GDM1 (cell line): ENCODE data around the gene SNED1.

Experiments used
- DNase-seq: peaks from one replicate; lab custom pipeline; 2025; lab: John Stamatoyannopoulos, UW

Gene SNED1

DNA sequence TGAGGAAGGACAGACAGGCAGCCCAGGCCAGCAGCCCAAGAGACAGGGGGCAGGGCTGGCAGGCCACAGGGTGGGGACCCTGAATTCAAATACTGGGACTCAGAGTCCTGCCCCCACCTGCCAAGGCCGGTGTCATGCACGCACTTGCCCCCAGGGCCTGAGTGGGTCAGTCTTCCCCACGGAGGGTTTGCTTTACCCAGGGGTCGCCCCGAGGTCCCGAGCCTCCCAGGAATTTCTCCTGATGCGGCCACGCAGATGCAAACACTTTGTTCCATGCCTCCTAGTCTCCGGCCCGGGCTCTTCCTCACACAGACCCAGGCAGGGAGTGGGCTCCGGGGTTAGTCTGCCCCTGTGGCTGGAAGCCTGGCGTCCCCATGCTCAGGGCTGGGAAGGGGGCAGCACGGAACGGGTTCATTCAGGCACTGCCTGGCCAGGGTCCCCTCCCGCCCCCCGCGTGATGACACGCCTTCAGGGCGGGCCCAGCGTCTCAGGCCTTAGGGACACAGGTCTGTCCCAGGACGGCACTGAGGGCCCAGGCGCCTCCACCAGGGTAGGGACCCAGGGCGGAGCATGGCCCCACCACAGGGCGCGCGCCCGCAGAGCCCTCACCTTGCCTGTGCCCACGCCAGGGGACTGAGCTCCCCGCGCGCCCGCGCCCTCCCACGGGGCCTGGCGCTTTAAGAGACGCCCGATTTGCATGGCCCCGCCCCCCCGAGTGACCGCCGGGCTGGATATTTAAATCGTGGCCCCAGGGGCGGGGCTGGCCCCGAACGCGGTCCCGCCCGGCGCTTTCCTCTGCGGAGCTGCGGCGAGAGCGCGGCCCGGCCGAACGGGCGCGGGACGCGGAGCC, at the start of gene SNED1:
Gene SNED1, plus strand, starts transcription at position 763 of the 850 bp plus-strand sequence. CDS start 220 bp downstream, outside the sequence.
- no peak for DNase-seq

DNA sequence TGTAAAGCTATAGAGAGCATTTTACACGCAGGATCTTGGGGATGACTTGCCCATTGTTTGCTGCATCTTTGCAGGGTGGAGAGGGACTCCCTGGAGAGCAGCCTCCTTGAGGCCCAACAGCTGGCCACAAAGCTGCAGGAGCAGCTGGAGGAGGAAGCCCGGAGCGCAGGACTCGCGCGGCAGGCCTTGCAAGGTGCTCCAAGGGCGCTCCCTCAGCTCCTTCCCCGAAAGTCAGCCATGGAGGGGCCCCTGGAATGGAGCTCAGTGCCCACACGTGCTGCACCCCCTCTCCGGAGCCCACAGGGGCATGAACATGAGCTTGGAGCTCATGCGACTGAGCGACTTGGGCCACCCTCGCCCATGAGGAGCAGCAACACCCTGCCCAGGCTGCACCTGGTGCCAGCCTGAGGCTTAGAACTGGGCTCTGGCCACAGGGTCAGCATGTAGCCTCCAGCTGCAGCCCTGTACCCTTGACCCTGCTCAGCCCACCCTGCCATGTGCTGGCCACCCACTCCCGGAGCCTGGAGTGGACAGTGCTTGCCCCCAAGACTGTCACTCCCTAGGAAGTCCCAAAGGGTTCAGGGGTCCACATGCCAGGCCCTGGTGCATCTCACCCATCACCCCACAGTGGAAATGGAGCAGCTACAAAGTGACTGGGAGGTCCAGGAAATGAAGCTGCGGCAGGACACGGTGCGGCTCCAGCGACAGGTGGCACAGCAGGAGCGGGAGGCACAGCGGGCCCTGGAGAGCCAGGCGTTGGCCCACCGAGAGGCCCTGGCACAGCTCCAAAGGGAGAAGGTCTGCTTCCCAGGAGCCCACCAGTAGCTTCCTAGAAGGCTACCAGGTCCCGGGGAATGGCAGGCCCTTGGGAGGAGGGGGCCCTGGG, 49.3 kb upstream of the SNED1 start:
- DNase-seq = no peak

DNA sequence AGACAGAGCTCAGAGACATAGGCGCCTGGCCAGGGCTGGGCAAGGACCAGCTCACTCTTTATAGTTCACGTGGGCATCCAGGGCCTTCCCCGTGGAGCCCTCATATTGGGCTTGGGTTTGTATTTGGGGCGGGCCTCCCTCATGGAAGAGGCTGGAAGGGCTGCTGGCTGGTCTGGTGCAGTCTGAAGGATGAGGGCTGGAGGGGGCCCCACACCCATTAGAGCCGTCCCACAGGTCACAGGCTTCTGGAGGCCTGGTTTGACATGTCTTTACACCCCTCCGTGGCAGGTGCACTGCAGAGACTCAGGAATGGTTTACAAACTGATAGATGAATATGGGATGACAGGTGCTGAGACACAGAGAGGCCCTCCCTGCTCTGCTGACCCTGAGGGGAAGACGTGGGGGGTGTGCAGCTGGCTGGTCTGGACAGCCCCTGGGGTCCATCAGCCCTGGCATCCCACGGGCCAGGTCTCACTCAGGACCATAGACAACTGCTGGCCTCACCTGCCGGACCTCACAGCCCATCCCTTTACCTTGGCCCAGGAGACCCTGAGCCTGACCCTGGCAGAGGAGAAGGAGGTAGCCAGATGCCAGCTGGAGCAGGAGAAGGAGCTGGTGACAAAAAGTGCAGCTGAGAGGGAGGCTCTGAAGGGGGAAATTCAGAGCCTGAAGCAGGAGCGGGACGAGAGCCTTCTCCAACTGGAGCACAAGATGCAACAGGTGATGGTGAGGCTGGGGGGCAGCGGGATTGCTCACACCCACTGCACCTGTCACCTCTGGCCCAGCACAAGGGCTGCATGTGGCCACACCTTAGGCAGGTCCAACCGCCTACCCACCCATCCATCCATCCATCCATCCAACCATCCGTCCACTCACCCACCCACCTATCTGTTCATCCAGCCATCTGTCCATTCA, 48.4 kb upstream of the SNED1 start:
- no peak for DNase-seq

DNA sequence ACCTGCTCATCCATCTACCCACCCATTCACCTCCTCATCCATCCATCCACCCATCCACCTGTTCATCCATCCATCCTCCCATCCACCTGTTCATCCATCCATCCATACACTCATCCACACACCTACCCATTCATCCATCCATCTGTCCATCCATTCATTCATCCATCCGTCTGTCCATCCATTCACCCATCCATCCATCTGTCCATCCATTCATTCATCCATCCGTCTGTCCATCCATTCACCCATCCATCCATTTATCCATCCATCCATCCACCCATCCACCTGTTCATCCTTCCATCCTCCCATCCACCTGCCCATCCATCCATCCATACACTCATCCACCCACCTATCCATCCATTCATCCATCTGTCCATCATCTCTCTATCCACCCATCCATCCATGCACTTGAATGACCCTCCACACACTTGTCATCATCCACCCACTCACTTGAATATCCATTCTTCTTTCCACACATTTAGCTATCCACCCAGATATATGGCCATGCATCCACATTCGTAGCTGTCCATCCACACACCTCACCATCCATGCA, 47.3 kb upstream of the SNED1 start:
- DNase-seq = no peak

DNA sequence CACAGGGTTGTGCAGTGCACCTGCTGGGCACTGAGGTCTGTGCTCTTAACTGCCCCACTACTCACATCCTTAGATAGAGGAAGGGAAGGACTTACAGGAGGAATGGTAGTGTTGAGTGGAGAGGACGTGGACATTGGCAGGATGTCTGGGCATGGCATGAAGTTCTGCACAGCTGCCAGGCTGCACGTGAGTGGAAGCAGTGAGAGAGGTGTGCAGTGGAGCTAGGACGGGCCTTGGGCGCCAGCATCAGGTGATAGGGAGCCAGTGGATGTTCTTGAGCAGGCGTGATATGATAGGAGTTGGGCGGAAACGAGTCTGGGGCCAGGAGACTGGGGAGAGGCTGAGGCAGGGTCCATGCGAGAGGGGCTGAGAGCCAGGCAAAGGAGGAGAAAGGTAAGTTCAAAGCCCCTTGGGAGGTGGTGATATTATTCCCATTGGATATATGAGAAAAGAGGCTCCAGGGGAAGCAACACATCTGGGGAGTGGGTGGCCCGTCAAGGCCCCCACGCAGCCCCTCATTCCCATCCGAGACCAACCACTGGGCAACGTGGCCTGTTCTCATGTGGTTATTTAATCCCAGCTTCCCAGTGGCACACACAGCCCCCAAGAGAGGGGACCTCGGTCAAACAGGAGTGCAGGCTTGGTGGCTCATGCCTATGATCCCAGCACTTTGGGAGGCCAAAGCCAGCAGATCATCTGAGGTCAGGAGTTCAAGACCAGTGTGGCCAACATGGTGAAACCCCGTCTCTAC, 45.7 kb upstream of the SNED1 start:
- DNase-seq = no peak

DNA sequence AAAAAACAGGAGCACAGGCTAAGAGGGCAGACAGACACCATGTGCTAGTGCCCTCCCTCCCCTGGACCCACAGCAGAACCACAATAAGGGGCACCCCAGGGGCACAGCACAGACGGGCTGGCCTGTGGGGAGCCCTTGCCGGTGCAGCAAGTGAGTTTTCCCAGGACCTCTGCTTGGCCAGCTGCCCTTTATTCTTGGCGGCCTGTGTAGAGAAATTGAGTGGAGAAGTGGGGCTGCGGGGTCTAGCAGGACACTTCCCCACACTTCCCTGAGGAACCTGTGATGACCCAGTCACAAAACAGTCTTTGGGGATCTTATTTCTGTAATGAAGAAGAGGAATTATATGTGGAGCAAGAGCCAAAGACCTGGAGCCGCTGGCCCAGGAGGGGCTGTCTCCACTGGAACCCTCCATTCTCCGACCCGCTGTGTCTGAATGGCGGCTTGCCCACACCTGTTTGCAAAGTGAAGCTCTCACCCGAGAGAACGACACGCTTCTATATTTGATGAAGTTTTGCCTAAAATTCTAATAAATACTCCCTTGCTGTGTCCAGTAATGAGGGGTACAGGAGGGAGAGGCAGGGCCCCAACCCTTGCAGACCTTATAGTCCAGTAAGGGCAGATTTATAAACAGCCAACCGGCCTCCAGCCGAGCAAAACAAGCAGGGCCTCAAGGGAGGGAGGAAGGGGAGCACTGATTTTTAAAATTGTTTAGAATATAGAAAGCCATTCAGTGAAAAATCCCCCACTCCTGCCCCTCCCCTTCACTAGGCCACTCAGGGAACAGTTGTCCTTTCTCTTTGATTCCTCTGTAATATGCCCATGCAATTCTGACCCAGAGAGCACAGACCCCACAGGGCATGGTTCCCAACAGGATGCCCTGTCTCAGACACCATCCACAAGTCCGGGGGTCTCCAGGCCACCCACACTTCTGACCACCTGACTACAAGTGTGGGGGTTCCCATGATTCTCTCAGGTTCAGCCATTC, 44.7 kb upstream of the SNED1 start:
- DNase-seq = no peak

DNA sequence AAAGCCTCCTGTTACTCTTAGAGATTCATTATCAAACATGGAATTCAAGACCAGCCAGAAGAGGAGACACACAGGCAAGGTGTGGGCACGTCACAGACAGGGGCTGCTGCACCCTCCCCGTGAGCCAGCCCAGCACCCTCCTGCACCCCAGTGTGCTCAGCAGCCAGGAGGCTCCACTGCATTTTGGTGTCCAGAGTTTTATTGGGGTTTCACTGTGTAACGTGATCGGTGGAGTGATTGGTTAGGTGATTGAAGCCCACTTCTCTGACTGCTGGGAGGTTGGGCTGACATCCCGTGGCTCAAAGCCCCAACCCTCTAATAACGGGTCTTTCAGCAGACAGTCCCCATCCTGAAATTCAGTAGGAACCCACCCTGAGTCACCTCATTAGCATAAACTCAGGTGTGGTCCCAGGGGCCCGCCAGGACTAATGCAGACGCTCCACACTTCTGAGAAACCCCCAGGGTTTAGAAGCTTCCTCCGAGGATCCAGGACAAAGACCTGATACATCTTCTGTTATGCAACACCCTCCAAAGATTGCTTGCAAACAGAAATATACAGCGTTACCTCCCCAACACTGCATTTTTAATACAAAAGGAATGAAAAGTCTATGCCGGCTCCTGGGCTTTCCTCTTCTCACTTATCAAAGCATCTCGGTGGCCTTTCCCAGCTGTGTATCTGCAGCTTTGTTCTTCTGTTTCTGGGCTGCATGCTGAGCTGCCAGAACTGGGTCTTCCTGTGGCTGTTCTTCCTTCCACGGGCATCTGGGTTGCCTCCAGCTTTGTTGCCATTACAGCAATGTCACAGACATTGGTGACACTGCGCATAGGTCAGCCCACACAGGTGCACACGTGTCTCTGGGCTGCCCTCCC, 43.7 kb upstream of the SNED1 start:
- no peak for DNase-seq

DNA sequence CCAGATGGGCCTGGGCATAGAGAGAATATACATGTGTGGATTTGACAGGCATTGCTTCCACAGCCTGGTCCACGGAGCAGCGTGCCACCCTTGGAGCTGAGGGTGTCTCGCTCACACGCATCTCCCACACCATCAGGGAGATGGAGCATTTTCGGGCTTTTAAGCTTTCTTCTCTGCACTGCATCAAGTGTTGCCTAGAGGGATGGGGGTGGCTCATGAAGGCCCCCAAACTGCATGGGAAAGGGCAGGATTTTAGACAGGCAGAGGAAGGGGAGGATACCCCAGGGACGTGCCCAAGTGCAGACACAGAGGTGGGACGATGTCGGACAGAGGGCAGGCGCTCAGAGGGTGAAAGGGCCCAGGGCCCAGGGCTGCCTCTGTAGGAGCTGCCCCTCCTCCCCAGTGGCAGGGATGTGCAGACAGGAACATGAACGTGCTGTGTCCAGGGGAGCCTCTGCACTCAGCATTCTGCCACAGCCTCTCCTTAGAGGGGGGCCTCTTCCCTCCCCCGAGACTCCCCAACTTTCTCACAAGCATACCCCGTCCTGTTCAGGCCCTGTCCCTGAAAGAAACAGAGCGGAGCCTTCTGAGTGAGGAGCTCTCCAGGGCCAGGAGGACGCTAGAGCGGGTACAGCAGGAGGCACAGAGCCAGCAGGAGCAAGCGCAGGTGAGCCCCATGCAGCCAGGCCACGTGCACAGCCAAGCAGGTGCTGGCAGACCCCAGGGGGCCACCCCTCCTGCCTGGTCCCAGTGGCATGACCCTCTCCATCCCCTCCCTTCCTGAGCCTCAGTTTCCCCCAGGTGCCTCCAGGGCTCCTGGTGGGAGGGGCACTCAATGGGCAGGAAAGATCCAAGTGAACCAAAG, 42.9 kb upstream of the SNED1 start:
- no peak for DNase-seq

DNA sequence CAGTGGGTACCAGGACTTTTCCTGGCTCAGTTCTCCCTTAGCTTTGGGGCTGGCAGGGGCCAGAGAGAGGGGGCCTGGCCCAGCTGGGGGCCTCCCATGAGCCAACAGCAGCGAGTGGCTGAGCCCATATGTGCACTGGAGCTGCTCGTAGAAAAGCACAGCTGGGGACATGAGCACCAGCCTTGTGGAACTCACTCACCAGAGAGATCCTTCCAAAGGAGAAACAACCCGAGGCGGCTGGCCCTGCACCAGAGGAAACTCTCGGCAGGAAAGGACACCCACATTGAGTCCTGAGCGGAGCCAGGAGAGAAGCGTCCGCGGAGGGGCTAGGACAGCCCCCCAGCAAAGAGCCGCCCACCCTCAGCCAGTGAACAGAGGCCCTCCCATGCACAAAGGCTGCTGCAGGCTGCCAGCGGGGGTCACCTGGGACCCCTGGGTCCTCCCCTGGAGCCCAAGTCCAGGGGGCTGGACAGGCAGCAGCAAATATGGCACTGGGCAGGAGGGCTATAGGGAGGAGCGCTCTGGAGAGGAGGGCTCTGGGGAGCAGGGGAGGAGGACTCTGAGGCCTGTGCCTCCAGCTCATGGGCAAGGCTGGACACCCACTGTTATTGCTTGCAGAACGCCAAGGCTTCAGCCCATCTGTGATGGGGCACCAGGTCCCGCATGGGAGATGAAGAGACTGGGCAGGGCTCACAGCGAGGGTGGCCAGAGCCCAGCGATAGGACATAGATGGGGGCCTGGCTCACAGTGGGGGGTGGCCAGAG, 42.1 kb upstream of the SNED1 start:
- DNase-seq = no peak

DNA sequence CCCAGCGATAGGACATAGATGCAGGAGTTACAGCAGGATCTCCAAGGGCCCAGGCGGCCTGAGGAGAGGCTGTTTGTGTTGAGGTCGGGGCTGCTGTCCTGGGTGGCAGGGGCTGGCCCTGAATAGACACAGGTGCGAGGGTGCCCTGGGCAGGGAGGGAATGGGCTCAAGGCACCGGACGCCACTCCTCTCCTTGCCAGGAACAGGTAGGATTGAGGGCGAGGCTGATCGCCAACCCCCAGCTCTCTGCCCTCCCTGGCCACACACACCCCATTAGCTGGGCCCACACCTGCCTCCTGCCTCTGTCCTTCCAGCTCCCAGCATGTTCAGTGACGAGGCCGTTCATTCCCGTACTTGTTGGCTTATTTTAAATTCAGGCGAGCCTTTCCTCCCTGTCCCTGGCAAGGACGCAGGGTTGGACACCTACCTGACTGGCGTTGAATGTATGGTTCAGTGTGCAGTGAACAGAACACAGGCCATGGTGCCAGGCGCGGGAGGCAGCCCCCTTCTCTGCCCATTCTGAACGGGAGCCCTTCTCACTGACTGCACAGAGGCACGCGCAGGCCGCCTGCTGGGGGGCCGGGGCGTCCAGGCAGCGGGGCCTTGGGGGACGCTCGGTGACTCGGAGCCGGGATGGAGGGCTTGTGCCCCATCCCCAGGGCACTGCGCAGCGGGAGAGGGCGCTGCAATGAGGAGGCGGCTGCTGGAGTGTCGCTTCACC, 41.3 kb upstream of the SNED1 start:
- DNase-seq = no peak

DNA sequence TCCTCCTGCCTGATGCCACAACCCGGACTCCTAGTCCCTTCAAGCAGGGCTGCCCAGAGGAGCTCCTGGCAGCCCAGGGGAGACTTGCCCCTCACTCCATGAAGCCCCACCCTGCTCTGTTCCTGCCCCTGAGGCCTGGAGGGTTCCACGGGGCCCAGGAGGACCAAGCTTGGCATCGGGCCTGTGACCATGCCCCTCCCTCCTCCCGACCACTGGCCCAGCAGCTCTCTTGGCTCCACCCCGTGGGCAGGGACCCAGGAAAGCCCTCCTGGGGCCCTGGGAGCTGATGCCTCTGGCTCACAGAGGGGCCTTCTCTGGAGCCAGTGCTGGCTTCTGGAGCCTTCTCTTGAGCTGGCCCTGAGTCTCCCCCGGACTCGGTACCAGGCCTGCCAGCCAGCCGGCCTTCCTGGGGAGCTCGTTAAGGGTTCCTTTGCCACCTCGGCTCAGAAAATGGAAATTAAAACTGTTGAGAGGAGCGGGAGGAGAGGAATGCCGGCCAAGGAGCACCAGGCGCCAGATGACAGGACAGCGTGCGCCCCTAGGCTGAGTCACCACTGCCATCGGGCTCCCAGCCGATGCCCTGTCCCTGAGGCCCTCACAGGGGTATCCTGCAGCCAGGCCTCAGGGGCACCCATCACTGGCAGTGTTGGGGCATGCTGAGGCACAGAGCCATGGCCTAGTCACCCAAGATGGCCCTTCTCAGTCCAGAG, 40.6 kb upstream of the SNED1 start:
- DNase-seq = no peak

DNA sequence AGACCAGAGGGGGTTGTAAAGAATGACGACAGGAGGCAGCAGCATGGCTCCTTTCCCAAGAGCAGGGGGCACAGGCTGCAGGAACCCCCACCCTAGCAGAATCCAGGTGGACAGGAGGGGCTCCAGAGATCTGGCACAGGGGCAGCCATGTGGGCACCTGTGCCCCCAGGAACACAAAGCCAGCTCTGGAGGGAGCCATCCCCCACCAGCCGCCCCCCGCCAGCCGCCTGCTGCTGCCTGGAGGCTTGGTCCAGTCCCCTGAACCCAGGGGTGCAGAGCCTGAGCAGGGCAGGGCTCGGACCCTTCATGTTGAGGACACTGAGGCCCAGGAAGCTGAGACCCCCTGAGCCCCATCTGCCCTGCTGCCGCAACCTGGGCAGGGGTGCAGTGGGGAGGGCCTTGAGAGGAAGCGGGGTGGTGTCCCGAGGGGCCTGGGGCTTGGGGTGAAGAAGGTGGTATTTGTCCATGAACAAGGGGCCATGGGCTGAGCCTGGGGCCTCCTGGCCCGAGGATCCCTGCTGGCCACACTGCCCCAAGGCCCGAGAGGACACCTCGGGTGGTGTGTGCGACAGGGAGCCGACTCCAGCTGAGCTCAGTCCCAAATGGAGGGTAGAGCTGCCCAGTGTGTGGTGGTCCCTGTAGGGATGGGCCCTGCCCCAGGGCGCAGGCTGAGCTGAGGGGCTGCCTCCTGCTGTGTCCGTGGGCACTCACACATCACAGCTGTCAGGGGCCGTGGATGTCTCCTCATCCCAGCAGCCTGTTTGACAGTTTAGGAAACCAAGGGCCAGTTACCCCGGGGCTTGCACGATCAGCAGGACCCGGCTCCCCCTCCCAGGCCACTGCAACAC, 39.8 kb upstream of the SNED1 start:
- DNase-seq = no peak

DNA sequence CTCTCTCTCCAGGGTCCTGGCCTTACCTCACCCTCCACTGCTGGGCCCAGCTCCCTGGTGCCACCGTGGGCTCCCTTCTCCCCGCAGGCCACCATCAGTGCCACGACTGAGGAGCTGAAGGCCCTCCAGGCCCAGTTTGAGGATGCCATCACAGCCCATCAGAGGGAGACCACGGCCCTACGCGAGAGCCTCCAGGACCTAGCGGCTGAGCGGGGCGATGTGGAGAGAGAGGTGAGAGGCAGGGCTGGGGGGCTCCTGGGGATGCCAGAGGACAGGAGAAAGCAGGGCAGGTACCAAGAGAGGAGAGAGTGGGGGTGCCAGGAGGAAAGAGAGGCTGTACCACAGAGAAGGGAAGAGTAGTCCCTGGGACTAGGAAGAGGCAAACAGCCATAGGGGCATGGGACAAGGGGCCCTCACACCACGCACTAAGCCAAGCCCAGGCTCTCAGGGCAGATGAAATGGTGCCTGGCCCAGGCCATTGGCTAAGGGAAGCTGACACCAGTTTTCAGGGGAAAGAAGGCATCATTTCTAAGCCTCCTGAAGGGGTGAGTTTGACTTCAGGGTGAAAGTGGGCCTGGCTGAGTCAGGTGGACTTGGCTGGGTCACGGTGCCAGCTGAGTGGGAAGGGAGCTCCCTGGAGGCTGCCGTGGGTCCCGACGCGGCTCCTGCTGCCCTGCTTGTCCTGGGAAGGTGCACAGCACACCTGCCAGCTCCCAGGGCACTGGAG, 39.0 kb upstream of the SNED1 start:
- no peak for DNase-seq

DNA sequence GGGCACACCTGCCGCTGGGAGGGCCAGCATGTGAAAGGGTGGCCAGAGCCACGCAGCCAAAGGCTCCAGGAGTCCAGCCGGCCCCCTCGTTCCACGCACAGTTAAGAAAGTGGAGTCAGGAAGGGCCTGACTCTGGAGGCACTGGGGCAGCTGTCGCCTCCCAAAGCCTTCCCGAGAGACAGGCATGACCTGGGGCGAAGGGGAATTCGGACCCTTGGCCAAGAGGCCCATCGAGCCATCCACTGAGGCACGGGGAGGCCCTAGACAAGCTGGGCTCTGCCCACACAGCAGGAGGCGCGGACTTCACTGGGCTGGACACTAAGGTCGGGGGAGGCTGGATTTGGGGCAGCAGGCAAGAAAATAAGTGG, 38.5 kb upstream of the SNED1 start:
- no peak for DNase-seq
